GM18505 (cell line): ENCODE results near the gene LDLR.
"Not testable (repeated sequence)": the region's sequence is repeated elsewhere in the genome, so short reads cannot be mapped to it uniquely, and the experiment has no call there.

Experiments
- ATAC-seq: cut with Tn5 transposase; IDR thresholded peaks from one replicate; pipeline ENCODE4 v1.9.1; 2021; ENCODE audit not compliant: unreplicated experiment
- POLR2A ChIP-seq: IDR thresholded peaks from 4 replicates; pipeline ENCODE4 v1.6.1; 2011; ENCODE audit warnings: borderline replicate concordance; ENCODE audit not compliant: insufficient read depth, insufficient read length; ENCODE audit errors: extremely low read depth

LDLR gene

GRCh38 chr19:11105014-11105636 is 15.9 kb downstream of the LDLR start:
- TF ChIP-seq POLR2A, result no peak
- no peak for ATAC-seq

- no peak for TF ChIP-seq POLR2A
- no peak for ATAC-seq
Measured at GRCh38 chr19:11106477-11106876, 17.2 kb downstream of the LDLR start.

- no peak for ATAC-seq
- TF ChIP-seq POLR2A, result no peak
Measured at GRCh38 chr19:11108746-11109145, 19.5 kb downstream of the LDLR start.

- no peak for TF ChIP-seq POLR2A
- no peak for ATAC-seq
Measured at GRCh38 chr19:11111117-11111770, 22.0 kb downstream of the LDLR start.

GRCh38 chr19:11111771-11112144 is 22.5 kb downstream of the LDLR start:
- ATAC-seq, result no peak
- no peak for TF ChIP-seq POLR2A

GRCh38 chr19:11113140-11113708 is 24.0 kb downstream of the LDLR start:
- no peak for ATAC-seq
- no peak for TF ChIP-seq POLR2A

- ATAC-seq, result no peak
- no peak for TF ChIP-seq POLR2A
Measured at GRCh38 chr19:11115042-11115441, 25.8 kb downstream of the LDLR start.

- no peak for ATAC-seq
- no peak for TF ChIP-seq POLR2A
Measured at GRCh38 chr19:11115895-11116446, 26.7 kb downstream of the LDLR start.

GRCh38 chr19:11116507-11116906 is 27.2 kb downstream of the LDLR start:
- TF ChIP-seq POLR2A, result no peak
- no peak for ATAC-seq

- not testable (repeated sequence) for ATAC-seq
Measured at GRCh38 chr19:11121963-11122362, 32.7 kb downstream of the LDLR start.

GRCh38 chr19:11123114-11123513 is 33.9 kb downstream of the LDLR start:
- no peak for TF ChIP-seq POLR2A
- no peak for ATAC-seq

GRCh38 chr19:11124157-11124556 is 34.9 kb downstream of the LDLR start:
- ATAC-seq, result not testable (repeated sequence)

GRCh38 chr19:11125994-11126685 is 36.9 kb downstream of the LDLR start:
- ATAC-seq, result no peak

GRCh38 chr19:11127905-11128304 is 38.6 kb downstream of the LDLR start:
- ATAC-seq, result no peak
- TF ChIP-seq POLR2A, result no peak

More at GRCh38 chr19:11125994-11126685, 36.9 kb downstream of the LDLR start:
- no peak for TF ChIP-seq POLR2A
